Measurements from ENCODE around the gene CFAP74.
A peak's percentile ranks its signal among the peaks of the same experiment; 100 is the strongest.
"Not testable (repeated sequence)": the region's sequence is repeated elsewhere in the genome, so short reads cannot be mapped to it uniquely, and the experiment has no call there.

The CFAP74 gene

GRCh38 chr1:1893997-1894353 lies 109.6 kb downstream of the CFAP74 start:
- no peak for DNase-seq (ENCODE audit: low spot score)

GRCh38 chr1:1893291-1893985 lies 110.1 kb downstream of the CFAP74 start:
- DNase-seq (ENCODE audit: low spot score): no peak

- DNase-seq (ENCODE audit: low spot score): no peak
Observed at GRCh38 chr1:1892763-1893120, 110.8 kb downstream of the CFAP74 start.

- DNase-seq (ENCODE audit: low spot score): peak; percentile 23
Observed at GRCh38 chr1:1892079-1892762, 111.4 kb downstream of the CFAP74 start.

- peak; percentile 63 for DNase-seq (ENCODE audit: low spot score)
Observed at GRCh38 chr1:1891349-1892078, 112.1 kb downstream of the CFAP74 start.

- DNase-seq (ENCODE audit: low spot score): peak; percentile 78
Observed at GRCh38 chr1:1890506-1891348, 112.9 kb downstream of the CFAP74 start, which contains the start of gene GNB1. Gene GNB1, minus strand, starts transcription at chr1:1891087. Its CDS starts 65,634 bp downstream, at chr1:1825453.

- DNase-seq (ENCODE audit: low spot score): peak; percentile 37
Observed at GRCh38 chr1:1889847-1890505, 113.6 kb downstream of the CFAP74 start.

- no peak for DNase-seq (ENCODE audit: low spot score)
Observed at GRCh38 chr1:1889090-1889750, 114.4 kb downstream of the CFAP74 start.

GRCh38 chr1:1883890-1884289 lies 119.7 kb downstream of the CFAP74 start:
- DNase-seq (ENCODE audit: low spot score): not testable (repeated sequence)

GRCh38 chr1:1883092-1883873 lies 120.3 kb downstream of the CFAP74 start:
- DNase-seq (ENCODE audit: low spot score): no peak

- peak; percentile 48 for DNase-seq (ENCODE audit: low spot score)
Observed at GRCh38 chr1:1881727-1882126, 121.9 kb downstream of the CFAP74 start.

GRCh38 chr1:1880617-1881312 lies 122.8 kb downstream of the CFAP74 start:
- DNase-seq (ENCODE audit: low spot score): no peak

GRCh38 chr1:1879942-1880341 lies 123.6 kb downstream of the CFAP74 start:
- DNase-seq (ENCODE audit: low spot score): no peak

- no peak for DNase-seq (ENCODE audit: low spot score)
Observed at GRCh38 chr1:1877865-1878436, 125.6 kb downstream of the CFAP74 start.

GRCh38 chr1:1876335-1876930 lies 127.2 kb downstream of the CFAP74 start:
- no peak for DNase-seq (ENCODE audit: low spot score)

GRCh38 chr1:1875932-1876331 lies 127.7 kb downstream of the CFAP74 start:
- DNase-seq (ENCODE audit: low spot score): no peak

- DNase-seq (ENCODE audit: low spot score): no peak
Observed at GRCh38 chr1:1874901-1875300, 128.7 kb downstream of the CFAP74 start.

- DNase-seq (ENCODE audit: low spot score): no peak
Observed at GRCh38 chr1:1873186-1873585, 130.4 kb downstream of the CFAP74 start.

All from SW480 (cell line).